LNCaP clone FGC (cell line): ENCODE data around the gene IGSF23.

Source experiments
- DNase-seq: peaks from one replicate; pipeline ENCODE4 v3.0.0-alpha.2; 2011; ENCODE audit warnings: low read depth
- H3K4me3 ChIP-seq: 2 replicates; pipeline ENCODE4 v1.5.1; 2011; ENCODE audit warnings: mild to moderate bottlenecking, low read depth, low read length, control low read depth
- CTCF ChIP-seq: IDR thresholded peaks from 2 replicates; pipeline ENCODE4 v1.5.1; 2012; ENCODE audit warnings: mild to moderate bottlenecking; ENCODE audit not compliant: control insufficient read depth, insufficient read depth; ENCODE audit errors: extremely low read depth

The IGSF23 gene

GRCh38 chr19:44596428-44597130, 16.8 kb upstream of the IGSF23 start:
- TF ChIP-seq CTCF, result no peak
- no peak overlapping the region for H3K4me3 ChIP-seq
- DNase-seq, result no peak

- TF ChIP-seq CTCF, result no peak
- H3K4me3 ChIP-seq, result no peak overlapping the region
- DNase-seq, result no peak
These were observed 16.3 kb upstream of the IGSF23 start for GRCh38 chr19:44597131-44597491.

GRCh38 chr19:44598355-44598754, 15.0 kb upstream of the IGSF23 start:
- DNase-seq, result no peak
- no peak for TF ChIP-seq CTCF
- no peak overlapping the region for H3K4me3 ChIP-seq

GRCh38 chr19:44598880-44599279, 14.5 kb upstream of the IGSF23 start:
- no peak for TF ChIP-seq CTCF
- no peak overlapping the region for H3K4me3 ChIP-seq
- DNase-seq, result no peak

GRCh38 chr19:44600466-44600865, 12.9 kb upstream of the IGSF23 start:
- no peak for TF ChIP-seq CTCF

GRCh38 chr19:44602081-44602480, 11.3 kb upstream of the IGSF23 start:
- TF ChIP-seq CTCF, result no peak
- no peak overlapping the region for H3K4me3 ChIP-seq
- DNase-seq, result peak; percentile 48

More at GRCh38 chr19:44600466-44600865, 12.9 kb upstream of the IGSF23 start:
- no peak overlapping the region for H3K4me3 ChIP-seq
- DNase-seq, result no peak
